Tibial nerve (tissue), 4 donors: ENCODE measurements around the gene SLC33A1.

Source experiments
- CTCF ChIP-seq, 5 experiments: fragments of 200-600 bp in 3 of 5; fragments of 450-650 bp in 2 of 5; sonication (generic) in 3 of 5; IDR thresholded peaks; one replicate each; pipeline ENCODE4 v1.5.1; 2016 to 2019; ENCODE audit warnings: antibody characterized with exemption in 5 of 5, mild to moderate bottlenecking in 3 of 5, moderate library complexity in 2 of 5
- EP300 ChIP-seq, 2 donors: sonication (generic); formaldehyde crosslinking; IDR thresholded peaks; one replicate each; pipeline ENCODE4 v1.6.1; 2017; ENCODE audit warnings: antibody characterized with exemption in 2 of 2, mild to moderate bottlenecking in 1 of 2
- POLR2A ChIP-seq, 2 donors: fragments of 450-650 bp; IDR thresholded peaks; one replicate each; pipeline ENCODE4 v1.6.1; 2017; ENCODE audit warnings: antibody characterized with exemption in 2 of 2, mild to moderate bottlenecking in 2 of 2, moderate library complexity in 2 of 2

GRCh38 chr3:155880286-155880685, 26.1 kb upstream of the SLC33A1 start:
- TF ChIP-seq CTCF (IDR thresholded peaks at IDR 0.05) (no peak), POLR2A (IDR thresholded peaks at IDR 0.05) (no peak), EP300 (IDR thresholded peaks at IDR 0.05) (no peak)
